AG04449 (cell line): ENCODE measurements around the gene TOPBP1.

Experiments
- CTCF ChIA-PET: fragments of 350-600 bp; formaldehyde crosslinking; extraction: SDS; loops from one replicate; lab custom pipeline; 2021; ENCODE audit warnings: antibody characterized with exemption; lab: Yijun Ruan, JAX
- POLR2A ChIA-PET: fragments of 400-600, 350-600 bp; formaldehyde crosslinking; extraction: SDS; loops from one replicate; lab custom pipeline; 2020; ENCODE audit warnings: antibody characterized with exemption, inconsistent platforms; lab: Yijun Ruan, JAX
- DNase-seq: peaks from one replicate; pipeline ENCODE4 v3.0.0-alpha.2; 2010; ENCODE audit warnings: low read depth, low spot score
- H3K4me3 ChIP-seq: 2 replicates; pipeline ENCODE4 v1.5.1; 2011; ENCODE audit warnings: low read depth, mild to moderate bottlenecking, control low read depth, low read length
- TF ChIP-seq, protein P1 (sequence below): IDR thresholded peaks from one replicate; pipeline ENCODE4 v1.5.1; 2011; ENCODE audit warnings: mild to moderate bottlenecking, moderate library complexity, low read length, control low read depth, inconsistent platforms; ENCODE audit not compliant: insufficient read depth; ENCODE audit errors: missing control alignments

Gene TOPBP1

DNA sequence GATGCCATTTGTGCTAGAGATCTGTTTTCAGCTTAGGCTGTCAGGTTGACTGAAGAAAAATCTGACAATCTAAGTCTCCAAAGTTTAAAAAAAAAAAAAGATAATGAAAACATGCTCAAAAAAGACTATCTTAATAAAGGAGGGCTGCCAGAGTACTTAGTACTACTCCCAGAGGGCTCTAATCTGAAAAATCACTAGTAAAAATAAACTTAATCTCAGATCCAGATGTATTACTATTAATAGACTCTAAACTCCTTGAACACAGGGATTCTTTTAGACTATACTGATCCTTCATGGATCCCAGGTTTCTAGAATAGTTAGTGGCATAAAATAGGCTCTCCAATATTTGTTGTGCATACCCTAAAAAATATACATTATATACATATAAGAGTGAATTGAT, 34.0 kb downstream of the TOPBP1 start:
- ChIA-PET POLR2A (no interaction called here), CTCF (no interaction called here)
- H3K4me3 ChIP-seq, result no peak overlapping the region
- no peak for DNase-seq
- TF ChIP-seq, protein P1, sequence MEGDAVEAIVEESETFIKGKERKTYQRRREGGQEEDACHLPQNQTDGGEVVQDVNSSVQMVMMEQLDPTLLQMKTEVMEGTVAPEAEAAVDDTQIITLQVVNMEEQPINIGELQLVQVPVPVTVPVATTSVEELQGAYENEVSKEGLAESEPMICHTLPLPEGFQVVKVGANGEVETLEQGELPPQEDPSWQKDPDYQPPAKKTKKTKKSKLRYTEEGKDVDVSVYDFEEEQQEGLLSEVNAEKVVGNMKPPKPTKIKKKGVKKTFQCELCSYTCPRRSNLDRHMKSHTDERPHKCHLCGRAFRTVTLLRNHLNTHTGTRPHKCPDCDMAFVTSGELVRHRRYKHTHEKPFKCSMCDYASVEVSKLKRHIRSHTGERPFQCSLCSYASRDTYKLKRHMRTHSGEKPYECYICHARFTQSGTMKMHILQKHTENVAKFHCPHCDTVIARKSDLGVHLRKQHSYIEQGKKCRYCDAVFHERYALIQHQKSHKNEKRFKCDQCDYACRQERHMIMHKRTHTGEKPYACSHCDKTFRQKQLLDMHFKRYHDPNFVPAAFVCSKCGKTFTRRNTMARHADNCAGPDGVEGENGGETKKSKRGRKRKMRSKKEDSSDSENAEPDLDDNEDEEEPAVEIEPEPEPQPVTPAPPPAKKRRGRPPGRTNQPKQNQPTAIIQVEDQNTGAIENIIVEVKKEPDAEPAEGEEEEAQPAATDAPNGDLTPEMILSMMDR, result no peak

DNA sequence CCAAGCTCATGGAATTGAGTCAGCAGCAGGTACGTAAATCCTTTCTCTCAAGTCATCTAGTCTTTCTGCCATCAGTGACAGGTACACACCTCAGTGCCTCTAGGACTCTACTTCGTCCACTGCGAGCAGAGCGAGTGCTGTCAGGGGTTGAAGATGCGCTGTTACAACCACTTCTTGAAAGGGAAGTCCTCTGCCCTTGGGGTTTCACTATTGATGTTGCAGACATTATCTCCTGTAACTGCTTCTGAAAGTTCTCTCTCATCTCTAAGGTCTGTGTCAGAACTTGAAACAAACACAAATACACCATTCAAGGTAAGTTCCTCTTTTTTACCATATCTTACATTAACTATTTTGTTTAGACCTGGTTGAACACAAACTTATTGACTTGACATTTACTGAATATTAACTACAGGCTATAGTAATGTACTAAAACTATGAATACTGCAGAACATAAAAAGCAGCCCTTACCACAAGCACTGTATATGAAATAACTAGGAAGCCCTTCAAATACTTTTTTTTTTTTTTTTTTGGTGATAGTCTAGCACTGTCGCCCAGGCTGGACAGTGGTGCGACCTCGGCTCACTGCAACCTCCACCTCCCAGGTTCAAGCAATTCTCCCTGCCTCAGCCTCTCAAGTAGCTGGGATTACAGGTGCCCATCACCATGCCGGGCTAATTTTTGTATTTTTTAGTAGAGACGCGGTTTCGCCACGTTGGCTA, 41.5 kb downstream of the TOPBP1 start:
- ChIA-PET POLR2A (no interaction called here), CTCF (interaction anchor here (0.6 to 0.7 kb wide), 3 partner anchors 73 to 422 kb away, joined by 3 read pairs; no protein-coding TSS in a partner anchor)
- no peak for DNase-seq
- TF ChIP-seq, protein P1, result no peak
- no peak overlapping the region for H3K4me3 ChIP-seq

DNA sequence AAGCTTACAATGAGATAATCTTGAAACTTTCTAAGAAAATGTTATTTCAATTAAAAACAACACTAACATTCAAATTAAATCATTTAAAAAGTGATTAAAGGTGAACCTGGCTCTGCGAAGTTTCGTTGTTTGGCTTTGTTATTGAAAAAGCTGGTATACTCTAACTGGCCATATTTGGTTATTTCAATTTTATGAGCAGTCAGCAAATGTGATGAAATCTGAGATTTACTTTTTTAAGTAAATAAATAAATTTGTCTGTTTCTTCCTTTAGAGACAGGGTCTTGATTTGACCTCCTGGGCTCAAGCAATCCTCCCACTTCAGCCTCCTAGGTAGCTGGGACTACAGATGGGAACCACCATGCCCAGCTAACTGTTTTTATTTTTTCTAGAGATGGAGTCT, 50.2 kb downstream of the TOPBP1 start:
- POLR2A ChIA-PET, result no interaction called here
- H3K4me3 ChIP-seq, result no peak overlapping the region
- DNase-seq, result no peak
- TF ChIP-seq, protein P1, result no peak
- CTCF ChIA-PET, result no interaction called here

DNA sequence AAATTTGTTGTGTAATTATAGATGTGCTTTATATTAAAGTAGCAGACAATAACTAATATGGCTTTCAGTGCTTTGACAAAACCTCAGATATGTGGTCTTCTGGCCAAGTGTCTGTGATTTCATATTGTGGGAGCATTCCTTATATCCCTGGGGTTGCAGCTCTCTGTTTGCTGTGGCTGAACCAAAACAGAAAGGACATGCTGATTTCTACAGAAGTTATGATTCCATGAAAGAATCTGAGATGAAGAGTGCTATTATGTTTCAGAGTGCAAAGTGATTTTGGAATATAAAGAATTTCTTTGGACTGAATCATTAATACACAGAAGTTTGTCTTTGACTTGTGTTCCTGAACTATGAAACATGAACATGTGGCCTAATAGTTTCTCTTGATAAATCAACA, 51.7 kb downstream of the TOPBP1 start:
- H3K4me3 ChIP-seq, result no peak overlapping the region
- no peak for DNase-seq
- CTCF ChIA-PET, result no interaction called here
- TF ChIP-seq, protein P1, result no peak
- POLR2A ChIA-PET, result no interaction called here

DNA sequence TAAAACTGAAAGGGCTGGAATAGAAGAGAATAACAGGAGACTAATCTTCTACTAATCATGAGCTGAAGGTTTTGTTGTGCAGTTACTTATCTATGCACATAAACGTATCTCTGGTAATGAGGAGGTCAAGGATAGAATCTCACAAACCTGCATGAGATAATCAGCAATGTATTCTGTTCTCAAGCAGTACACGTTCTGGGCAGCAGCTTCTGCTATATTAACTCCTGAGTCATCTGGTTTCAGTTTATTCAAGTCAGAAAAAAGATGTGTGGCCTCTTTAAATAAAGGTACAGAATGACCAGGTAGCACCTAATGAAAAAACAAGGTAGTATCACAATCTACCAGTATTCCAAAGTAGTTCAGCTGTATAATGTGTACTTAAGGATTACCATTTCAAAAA, 53.4 kb downstream of the TOPBP1 start:
- DNase-seq, result no peak
- TF ChIP-seq, protein P1, result no peak
- ChIA-PET POLR2A (no interaction called here), CTCF (interaction anchor here (1.6 kb wide), 1 partner anchor 185 kb away, joined by 3 read pairs; no protein-coding TSS in a partner anchor)
- no peak overlapping the region for H3K4me3 ChIP-seq

DNA sequence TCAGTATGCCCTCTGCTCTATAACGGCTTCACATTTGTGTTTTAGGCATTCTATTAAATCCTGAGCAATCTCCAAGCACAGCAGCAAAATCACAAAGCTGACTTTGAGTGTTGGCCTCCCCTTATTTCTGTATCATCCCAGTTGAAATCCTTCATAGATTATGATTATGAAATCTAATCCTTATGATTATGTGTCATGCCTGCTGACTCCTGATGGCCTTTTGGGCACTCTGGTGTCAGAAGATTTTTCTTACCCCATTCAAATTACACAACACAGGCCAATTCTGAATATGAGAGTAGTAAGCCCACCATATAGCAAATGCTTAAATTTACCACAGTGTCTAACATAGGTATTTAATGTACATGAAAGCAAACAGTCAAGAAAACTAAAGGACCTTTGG, 53.9 kb downstream of the TOPBP1 start:
- H3K4me3 ChIP-seq, result no peak overlapping the region
- POLR2A ChIA-PET, result no interaction called here
- DNase-seq, result no peak
- TF ChIP-seq, protein P1, result no peak
- CTCF ChIA-PET, result interaction anchor here (1.4 to 1.6 kb wide), 2 partner anchors 12 to 184 kb away, joined by 3 to 4 read pairs; no protein-coding TSS in a partner anchor
